ENCODE data around the gene SPATA17.

DNA sequence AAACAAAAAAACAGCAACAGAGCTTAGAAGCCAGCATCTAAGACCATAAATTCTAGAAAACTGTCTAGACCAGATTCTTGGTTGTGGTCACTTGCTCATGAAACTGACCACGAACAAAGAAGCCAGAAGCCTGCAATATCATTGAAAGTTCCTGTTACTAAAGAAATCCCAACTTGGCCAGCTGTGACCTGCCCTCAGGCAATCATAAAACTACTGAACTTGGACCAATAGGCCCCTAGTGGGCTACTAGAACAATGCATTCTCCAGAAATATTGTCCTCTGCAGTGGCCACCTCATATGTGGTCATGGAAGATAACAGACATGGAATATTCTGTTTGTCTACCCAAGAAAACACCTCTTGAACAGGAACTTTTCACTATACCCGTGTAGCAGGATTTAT lies 87.7 kb downstream of the SPATA17 start:
- TF ChIP-seq, protein P1, sequence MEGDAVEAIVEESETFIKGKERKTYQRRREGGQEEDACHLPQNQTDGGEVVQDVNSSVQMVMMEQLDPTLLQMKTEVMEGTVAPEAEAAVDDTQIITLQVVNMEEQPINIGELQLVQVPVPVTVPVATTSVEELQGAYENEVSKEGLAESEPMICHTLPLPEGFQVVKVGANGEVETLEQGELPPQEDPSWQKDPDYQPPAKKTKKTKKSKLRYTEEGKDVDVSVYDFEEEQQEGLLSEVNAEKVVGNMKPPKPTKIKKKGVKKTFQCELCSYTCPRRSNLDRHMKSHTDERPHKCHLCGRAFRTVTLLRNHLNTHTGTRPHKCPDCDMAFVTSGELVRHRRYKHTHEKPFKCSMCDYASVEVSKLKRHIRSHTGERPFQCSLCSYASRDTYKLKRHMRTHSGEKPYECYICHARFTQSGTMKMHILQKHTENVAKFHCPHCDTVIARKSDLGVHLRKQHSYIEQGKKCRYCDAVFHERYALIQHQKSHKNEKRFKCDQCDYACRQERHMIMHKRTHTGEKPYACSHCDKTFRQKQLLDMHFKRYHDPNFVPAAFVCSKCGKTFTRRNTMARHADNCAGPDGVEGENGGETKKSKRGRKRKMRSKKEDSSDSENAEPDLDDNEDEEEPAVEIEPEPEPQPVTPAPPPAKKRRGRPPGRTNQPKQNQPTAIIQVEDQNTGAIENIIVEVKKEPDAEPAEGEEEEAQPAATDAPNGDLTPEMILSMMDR (IDR thresholded peaks at IDR 0.05): no peak
- no peak for TF ChIP-seq POLR2A (IDR thresholded peaks at IDR 0.05)

Data from right lobe of liver (tissue), 4 donors.